GM19438 (cell line): ENCODE results near the gene MACROD2.

Experiments used
- ATAC-seq: cut with Tn5 transposase; IDR thresholded peaks from one replicate; pipeline ENCODE4 v1.9.1; 2021; ENCODE audit warnings: low read depth; ENCODE audit not compliant: unreplicated experiment

MACROD2 gene

GRCh38 chr20:15056246-15056645, 1060.9 kb downstream of the MACROD2 start:
- ATAC-seq: no peak

- no peak for ATAC-seq
Measured at GRCh38 chr20:15058841-15059240, 1063.5 kb downstream of the MACROD2 start.

- no peak for ATAC-seq
Measured at GRCh38 chr20:15059438-15059837, 1064.1 kb downstream of the MACROD2 start.

- ATAC-seq: no peak
Measured at GRCh38 chr20:15060265-15061060, 1065.1 kb downstream of the MACROD2 start.

- no peak for ATAC-seq
Measured at GRCh38 chr20:15061061-15061430, 1065.7 kb downstream of the MACROD2 start.

- ATAC-seq: no peak
Measured at GRCh38 chr20:15061955-15062354, 1066.6 kb downstream of the MACROD2 start.

- no peak for ATAC-seq
Measured at GRCh38 chr20:15063081-15063480, 1067.8 kb downstream of the MACROD2 start.

GRCh38 chr20:15064741-15065140, 1069.4 kb downstream of the MACROD2 start:
- no peak for ATAC-seq

GRCh38 chr20:15065794-15066193, 1070.5 kb downstream of the MACROD2 start:
- ATAC-seq: no peak

- ATAC-seq: no peak
Measured at GRCh38 chr20:15068486-15068885, 1073.2 kb downstream of the MACROD2 start.

GRCh38 chr20:15069355-15069754, 1074.0 kb downstream of the MACROD2 start:
- ATAC-seq: no peak

GRCh38 chr20:15071085-15071808, 1075.9 kb downstream of the MACROD2 start:
- no peak for ATAC-seq

GRCh38 chr20:15072316-15072715, 1077.0 kb downstream of the MACROD2 start:
- no peak for ATAC-seq

GRCh38 chr20:15075586-15075985, 1080.3 kb downstream of the MACROD2 start:
- no peak for ATAC-seq

GRCh38 chr20:15076785-15077184, 1081.5 kb downstream of the MACROD2 start:
- ATAC-seq: no peak

GRCh38 chr20:15077733-15078250, 1082.5 kb downstream of the MACROD2 start:
- ATAC-seq: no peak

GRCh38 chr20:15079594-15080340, 1084.5 kb downstream of the MACROD2 start:
- no peak for ATAC-seq

GRCh38 chr20:15081261-15081660, 1085.9 kb downstream of the MACROD2 start:
- ATAC-seq: no peak

- no peak for ATAC-seq
Measured at GRCh38 chr20:15091421-15092037, 1096.2 kb downstream of the MACROD2 start.

- no peak for ATAC-seq
Measured at GRCh38 chr20:15098351-15098750, 1103.0 kb downstream of the MACROD2 start.

- ATAC-seq: no peak
Measured at GRCh38 chr20:15099130-15099529, 1103.8 kb downstream of the MACROD2 start.
